Osteocyte (in vitro differentiated cells): ENCODE data around the gene NIN. TPM values are rescaled to one million over a fixed set of nuclear protein-coding genes. Genes with fewer than 3 reads are reported as not detected.
"Not testable (repeated sequence)": the region's sequence is repeated elsewhere in the genome, so short reads cannot be mapped to it uniquely, and the experiment has no call there.

Experiments used
- DNase-seq: peaks from one replicate; pipeline ENCODE4 v3.0.0; 2021; ENCODE audit warnings: mixed read lengths; ENCODE audit not compliant: unreplicated experiment; ENCODE audit errors: extremely low spot score
- H3K27ac Mint-ChIP-seq: one replicate; pipeline ENCODE4 v1.8.0; 2021; ENCODE audit warnings: mild to moderate bottlenecking, mixed read lengths; ENCODE audit not compliant: unreplicated experiment
- H3K27me3 Mint-ChIP-seq: one replicate; pipeline ENCODE4 v1.8.0; 2021; ENCODE audit warnings: mixed read lengths; ENCODE audit not compliant: unreplicated experiment
- H3K36me3 Mint-ChIP-seq: one replicate; pipeline ENCODE4 v1.8.0; 2021; ENCODE audit warnings: mixed read lengths; ENCODE audit not compliant: unreplicated experiment
- H3K4me1 Mint-ChIP-seq: one replicate; pipeline ENCODE4 v1.8.0; 2021; ENCODE audit warnings: mixed read lengths; ENCODE audit not compliant: unreplicated experiment
- H3K4me3 Mint-ChIP-seq: one replicate; pipeline ENCODE4 v1.8.0; 2021; ENCODE audit warnings: mild to moderate bottlenecking, moderate library complexity, mixed read lengths; ENCODE audit not compliant: unreplicated experiment
- H3K9me3 Mint-ChIP-seq: one replicate; pipeline ENCODE4 v1.8.0; 2021; ENCODE audit warnings: mixed read lengths; ENCODE audit not compliant: unreplicated experiment
- total RNA-seq: library from RNA; stranded (reverse); gene quantifications from 2 replicates; pipeline ENCODE4 v1.2.1, GENCODE V29; 2021
- TF ChIP-seq, protein P1 (sequence below): fragments of 200-600 bp; sonication (generic); IDR thresholded peaks from 2 replicates; pipeline ENCODE4 v1.5.0; 2021; ENCODE audit warnings: antibody characterized with exemption, mild to moderate bottlenecking, moderate library complexity

NIN gene
- total RNA-seq, 1 donor from 2014 or later: 50.2 TPM

DNA sequence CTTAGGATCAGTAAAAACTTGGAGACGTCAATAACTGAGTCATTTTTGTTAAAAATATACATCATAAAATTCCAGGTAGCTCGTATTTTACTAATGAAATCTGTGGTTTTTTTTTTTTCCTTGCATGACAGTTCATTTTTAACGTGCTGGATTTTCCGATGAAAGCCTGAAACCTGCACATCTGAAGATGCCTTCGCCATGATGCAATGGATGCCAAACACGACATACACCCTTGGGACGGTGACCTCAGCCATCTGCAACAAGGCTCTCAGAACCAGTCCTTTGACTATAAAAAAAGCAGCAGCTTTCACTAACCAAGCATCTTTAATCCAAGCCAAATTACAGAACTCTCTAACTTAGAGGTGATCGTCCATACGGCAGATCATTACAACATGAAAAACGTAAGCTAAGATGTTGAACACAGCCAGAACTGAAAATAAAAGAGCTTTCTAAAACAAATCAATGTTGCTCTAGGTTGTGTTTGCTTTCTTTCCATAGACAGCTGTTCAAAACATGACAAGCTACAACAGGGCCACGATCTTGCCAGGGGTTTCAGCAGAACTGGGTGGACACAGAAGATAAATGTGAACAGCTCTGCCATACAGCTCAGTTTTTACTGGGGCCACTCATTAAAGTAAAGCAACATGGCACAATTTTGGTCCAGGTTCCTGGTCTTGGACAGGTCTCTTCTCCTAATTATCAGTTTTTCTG is 7.8 kb downstream of the NIN start:
- Mint-ChIP-seq H3K4me1 (peaks cover 22% of the 10 kb centered on the region), H3K27me3 (no peaks in the 10 kb centered on the region)
- DNase-seq: no peak

DNA sequence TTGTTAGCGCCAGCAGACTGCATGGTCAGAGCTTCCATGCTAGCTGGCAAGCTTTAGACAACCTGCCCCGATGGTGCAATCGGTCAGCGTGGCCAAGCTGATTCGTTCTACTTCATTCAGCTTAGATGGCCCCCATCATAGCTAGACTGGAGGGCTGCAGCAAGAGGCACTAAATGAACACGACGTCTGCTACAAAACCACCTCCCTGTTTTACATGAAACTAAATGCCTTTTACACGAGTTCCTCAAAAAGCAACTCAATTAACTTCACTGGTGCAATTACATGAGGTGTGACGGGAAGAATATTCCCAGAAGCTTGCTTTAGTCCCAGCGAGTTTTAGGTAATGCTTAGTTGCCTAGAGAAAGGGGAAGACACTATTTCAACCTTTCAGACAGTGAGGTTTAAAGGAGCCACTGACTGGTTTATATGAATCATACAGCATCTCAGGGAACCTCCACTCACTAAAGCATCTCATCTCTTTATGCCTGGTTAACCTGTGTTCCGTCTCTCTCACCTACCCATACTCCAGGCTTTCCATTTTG is 8.4 kb downstream of the NIN start:
- H3K27ac Mint-ChIP-seq: no peak overlapping the region
- DNase-seq: no peak

More for the DNA sequence above, 7.8 kb downstream of the NIN start:
- peak overlapping the region; percentile 1 for H3K27ac Mint-ChIP-seq
- no peak overlapping the region for H3K4me3 Mint-ChIP-seq
- no peaks in the 10 kb centered on the region for H3K9me3 Mint-ChIP-seq
- TF ChIP-seq, protein P1, sequence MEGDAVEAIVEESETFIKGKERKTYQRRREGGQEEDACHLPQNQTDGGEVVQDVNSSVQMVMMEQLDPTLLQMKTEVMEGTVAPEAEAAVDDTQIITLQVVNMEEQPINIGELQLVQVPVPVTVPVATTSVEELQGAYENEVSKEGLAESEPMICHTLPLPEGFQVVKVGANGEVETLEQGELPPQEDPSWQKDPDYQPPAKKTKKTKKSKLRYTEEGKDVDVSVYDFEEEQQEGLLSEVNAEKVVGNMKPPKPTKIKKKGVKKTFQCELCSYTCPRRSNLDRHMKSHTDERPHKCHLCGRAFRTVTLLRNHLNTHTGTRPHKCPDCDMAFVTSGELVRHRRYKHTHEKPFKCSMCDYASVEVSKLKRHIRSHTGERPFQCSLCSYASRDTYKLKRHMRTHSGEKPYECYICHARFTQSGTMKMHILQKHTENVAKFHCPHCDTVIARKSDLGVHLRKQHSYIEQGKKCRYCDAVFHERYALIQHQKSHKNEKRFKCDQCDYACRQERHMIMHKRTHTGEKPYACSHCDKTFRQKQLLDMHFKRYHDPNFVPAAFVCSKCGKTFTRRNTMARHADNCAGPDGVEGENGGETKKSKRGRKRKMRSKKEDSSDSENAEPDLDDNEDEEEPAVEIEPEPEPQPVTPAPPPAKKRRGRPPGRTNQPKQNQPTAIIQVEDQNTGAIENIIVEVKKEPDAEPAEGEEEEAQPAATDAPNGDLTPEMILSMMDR: no peak
- H3K36me3 Mint-ChIP-seq: peaks cover 11% of the 10 kb centered on the region

DNA sequence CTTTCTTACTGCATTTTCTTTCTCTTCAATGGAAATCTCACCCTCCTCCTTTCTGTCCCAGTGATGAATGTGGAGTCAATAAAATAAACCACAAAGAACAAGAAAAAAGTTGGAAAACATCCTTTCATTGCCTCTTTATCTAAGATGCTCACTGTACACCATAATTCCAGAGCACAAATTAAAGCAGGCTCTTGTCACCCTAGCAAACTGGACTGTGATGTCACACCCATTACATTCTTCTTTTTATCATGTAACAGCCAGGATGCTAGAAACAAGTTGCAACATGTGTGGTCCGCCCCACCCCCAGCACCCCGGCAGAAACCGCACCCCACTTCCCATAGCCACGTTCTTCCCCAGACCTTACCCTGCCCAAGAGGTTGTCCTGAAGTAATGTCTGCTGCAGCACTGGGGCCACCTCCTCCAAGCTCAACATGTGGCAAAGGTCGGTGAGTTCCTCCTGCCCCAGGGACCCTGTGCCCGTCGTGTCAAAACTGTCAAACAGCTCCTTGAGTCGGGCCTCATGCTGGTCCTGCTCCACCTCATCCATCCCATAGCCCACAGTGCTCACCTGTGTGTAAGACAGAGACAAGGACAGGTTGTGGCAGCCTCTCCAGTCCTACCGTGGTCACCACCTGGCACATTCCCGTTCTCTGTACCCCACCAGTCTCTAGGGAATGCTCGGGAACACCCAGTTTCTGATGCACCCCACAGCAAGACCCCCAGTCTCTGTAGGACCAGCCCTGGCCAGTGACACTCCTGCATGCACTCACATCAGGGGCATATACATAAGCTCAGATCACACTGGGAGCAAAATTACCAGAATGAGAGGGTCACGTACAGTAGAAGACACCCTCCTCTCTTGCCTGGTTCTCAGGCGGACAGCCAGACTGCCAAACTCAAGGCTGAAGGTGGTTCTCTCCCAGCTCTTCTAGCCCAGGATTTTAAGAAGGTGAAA is 9.2 kb downstream of the NIN start:
- no peak overlapping the region for H3K4me3 Mint-ChIP-seq
- no peaks in the 10 kb centered on the region for H3K27me3 Mint-ChIP-seq
- no peak for DNase-seq
- H3K9me3 Mint-ChIP-seq: no peaks in the 10 kb centered on the region
- peaks cover 9% of the 10 kb centered on the region for H3K36me3 Mint-ChIP-seq
- TF ChIP-seq, protein P1: no peak
- no peak overlapping the region for H3K27ac Mint-ChIP-seq
- H3K4me1 Mint-ChIP-seq: peaks cover 23% of the 10 kb centered on the region

More for the DNA sequence above, 8.4 kb downstream of the NIN start:
- Mint-ChIP-seq H3K4me3 (no peak overlapping the region), H3K27me3 (no peaks in the 10 kb centered on the region), H3K36me3 (peaks cover 11% of the 10 kb centered on the region), H3K9me3 (no peaks in the 10 kb centered on the region), H3K4me1 (peaks cover 20% of the 10 kb centered on the region)
- TF ChIP-seq, protein P1: no peak

DNA sequence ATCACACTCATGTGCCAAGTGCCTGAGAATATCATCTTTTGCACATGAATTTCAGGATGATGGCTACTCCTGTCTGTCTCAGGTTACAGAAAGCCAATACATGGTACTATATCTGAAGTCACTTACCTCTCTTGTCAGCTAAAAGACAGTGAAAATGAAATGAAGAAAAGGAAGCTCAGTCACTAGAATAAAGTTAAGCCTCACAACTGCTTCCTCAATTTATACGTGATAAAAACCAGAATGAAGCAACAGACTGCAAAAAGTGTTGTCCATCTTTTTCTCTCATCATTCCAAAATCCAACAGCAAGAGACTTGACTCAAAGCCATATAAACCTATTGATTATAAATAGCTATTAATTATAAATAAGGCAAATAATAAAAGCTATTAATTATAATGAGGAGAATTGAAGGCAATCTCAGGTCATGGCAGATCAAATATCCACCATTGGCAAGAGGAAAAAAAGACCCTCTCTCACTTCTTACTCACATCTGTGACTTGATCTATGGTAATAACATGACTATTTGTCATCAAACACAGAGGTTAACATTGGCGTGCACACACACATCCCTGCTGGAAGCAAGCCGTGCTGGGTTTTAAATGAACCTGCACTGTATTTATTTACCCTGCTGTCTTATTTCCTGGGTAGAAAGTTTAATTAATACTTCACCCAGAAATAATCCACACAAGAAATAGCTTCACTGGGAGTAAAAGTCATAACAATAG is 10.0 kb downstream of the NIN start:
- H3K36me3 Mint-ChIP-seq: peaks cover 9% of the 10 kb centered on the region
- H3K27me3 Mint-ChIP-seq: no peaks in the 10 kb centered on the region
- no peaks in the 10 kb centered on the region for H3K9me3 Mint-ChIP-seq
- H3K4me1 Mint-ChIP-seq: peaks cover 30% of the 10 kb centered on the region
- DNase-seq: no peak
- no peak overlapping the region for H3K4me3 Mint-ChIP-seq
- TF ChIP-seq, protein P1: no peak
- no peak overlapping the region for H3K27ac Mint-ChIP-seq

DNA sequence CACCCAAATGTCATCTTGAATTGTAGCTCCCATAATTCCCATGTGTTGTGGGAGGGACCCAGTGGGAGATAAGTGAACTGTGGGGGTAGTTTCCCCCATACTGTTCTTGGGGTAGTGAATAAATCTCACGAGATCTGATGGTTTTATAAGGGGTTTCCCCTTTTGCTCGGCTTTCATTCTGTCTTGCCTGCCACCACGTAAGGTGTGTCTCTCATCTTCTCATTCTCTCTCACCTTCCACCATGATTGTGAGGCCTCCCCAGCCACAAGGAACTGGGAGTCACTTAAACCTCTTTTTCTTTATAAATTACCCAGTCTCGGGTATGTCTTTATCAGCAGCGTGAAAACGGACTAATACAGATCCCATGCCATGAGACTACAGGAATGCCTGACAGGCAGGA is 11.7 kb downstream of the NIN start:
- Mint-ChIP-seq H3K36me3 (peaks cover 19% of the 10 kb centered on the region), H3K4me1 (peaks cover 29% of the 10 kb centered on the region)
- H3K27me3 Mint-ChIP-seq, H3K27ac Mint-ChIP-seq, H3K4me3 Mint-ChIP-seq, H3K9me3 Mint-ChIP-seq, DNase-seq: not testable (repeated sequence)
